GM18511 (cell line): ENCODE measurements around the gene RASGEF1C.
"Not testable (repeated sequence)": the region's sequence is repeated elsewhere in the genome, so short reads cannot be mapped to it uniquely, and the experiment has no call there.

Experiments used
- ATAC-seq: cut with Tn5 transposase; IDR thresholded peaks from one replicate; pipeline ENCODE4 v1.9.1; 2021; ENCODE audit warnings: mild to moderate bottlenecking, moderate library complexity; ENCODE audit not compliant: unreplicated experiment

Gene RASGEF1C

DNA sequence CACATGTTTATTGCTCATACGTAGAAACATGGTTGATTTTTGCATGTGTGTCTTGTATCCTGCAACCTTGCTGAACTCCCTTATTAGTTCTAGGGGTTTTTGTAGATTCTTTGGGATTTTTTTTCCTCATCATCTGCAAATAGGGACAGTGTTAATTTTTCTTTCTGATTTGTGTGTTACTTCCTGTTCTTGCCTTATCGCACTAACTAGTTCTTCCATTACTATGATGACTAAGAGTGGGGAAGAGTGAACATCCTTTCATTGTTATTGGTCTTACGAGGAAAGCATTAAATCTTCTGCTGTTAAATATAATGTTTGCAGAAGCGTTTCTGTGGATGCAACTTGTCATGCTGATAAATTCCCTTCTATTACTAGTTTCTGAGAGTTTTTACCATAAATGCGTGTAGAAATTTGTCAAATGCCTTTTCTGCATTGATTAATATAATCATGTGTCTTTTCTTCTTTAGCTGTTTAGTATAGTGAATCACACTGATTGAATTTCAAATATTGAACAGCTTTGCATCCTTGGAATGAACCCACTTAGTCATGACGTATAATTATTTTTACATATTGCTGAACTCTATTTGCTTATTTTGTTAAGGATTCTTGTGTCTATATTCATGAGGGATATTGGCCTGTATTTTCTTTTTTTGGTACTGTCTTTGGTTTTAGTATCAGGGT, 105.4 kb downstream of the RASGEF1C start:
- ATAC-seq = no peak

DNA sequence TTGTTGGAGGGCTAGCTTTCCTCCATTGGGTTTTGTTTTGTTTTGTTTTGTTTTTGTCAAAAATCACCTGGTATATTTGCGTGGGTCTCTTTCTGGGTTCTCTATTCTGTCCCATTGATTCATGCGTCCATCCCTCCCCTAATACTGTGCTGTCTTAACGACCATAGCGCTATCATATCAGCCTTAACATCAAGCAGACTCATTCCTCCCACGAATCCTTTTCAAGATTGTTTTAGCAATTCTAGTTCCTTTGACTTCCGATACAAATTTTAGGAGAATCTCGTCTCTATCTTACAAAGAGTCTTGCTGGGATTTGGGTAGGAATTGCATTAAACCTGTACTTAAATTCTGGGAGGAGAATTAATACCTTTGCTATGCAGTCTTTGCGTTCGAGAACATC, 106.4 kb downstream of the RASGEF1C start:
- ATAC-seq = no peak

DNA sequence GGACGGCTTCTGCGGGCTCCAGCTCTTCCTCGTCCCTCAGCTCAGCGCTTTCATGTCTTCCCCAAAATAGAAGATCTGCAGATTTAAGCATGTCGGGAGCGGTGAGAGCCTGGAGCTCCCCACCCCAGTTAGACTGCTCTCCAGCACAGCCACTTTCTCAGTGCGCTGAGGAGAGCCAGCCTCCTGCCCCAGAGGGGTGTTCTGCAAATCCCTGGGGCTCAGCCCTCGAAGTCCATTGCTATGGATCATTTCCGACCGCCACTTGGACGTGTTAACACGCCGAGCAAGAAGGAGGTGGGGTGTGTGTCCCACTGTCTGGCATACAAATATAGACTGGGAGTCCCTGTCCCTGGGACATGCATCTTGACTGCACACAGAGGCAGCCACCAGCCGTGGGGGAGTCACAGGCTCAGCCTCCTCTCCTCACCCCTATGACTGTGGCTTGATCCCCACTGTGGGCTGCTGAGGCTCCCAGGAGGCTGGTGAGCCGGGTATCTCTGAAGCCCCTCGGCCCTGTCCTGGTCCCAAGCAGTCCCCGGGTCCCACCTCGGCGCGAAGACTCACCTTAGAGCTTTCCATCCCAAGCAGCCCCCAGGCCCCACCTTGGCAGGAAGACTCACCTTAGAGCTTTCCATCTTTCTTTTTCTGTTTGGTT, 107.4 kb downstream of the RASGEF1C start:
- no peak for ATAC-seq

DNA sequence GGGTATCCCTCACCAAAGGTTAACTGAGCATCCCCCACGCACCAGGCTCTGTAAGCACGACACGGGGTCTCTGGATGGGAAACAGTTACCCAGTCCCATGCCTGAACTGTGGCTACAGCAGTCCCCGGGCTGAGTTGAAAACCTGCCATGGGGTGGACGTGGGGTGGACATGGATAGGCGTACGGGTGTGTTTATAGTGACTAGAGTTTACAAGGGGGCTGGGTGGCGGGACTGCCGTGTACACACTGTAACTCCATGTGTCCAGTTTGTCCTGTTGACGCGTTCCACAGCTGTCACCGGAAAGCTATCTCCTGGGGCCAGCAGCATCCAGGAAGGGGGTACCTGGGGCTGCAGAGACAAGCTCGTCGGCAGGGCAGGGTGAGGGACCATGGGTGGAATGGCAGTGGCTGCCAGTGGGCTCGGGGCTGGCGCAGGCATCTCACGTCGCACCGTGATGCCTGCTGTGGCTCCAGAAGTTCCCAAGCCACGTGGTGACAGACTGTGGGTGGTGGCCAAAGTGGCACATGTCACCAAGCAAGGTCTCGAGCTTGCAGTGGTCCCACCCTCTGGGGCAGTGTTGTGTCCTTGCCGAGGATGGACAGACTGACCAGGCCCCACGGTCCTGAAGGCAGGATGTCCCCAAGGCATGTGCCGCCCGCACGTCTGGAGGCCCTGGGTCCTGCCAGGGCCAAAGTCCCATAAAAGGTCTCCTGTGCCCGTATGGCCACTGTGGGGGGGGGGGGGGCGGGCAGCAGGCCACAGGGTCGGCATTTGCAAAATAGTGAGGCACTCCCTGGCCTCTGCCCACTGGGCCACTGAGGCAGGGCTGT, 108.2 kb downstream of the RASGEF1C start:
- no peak for ATAC-seq

DNA sequence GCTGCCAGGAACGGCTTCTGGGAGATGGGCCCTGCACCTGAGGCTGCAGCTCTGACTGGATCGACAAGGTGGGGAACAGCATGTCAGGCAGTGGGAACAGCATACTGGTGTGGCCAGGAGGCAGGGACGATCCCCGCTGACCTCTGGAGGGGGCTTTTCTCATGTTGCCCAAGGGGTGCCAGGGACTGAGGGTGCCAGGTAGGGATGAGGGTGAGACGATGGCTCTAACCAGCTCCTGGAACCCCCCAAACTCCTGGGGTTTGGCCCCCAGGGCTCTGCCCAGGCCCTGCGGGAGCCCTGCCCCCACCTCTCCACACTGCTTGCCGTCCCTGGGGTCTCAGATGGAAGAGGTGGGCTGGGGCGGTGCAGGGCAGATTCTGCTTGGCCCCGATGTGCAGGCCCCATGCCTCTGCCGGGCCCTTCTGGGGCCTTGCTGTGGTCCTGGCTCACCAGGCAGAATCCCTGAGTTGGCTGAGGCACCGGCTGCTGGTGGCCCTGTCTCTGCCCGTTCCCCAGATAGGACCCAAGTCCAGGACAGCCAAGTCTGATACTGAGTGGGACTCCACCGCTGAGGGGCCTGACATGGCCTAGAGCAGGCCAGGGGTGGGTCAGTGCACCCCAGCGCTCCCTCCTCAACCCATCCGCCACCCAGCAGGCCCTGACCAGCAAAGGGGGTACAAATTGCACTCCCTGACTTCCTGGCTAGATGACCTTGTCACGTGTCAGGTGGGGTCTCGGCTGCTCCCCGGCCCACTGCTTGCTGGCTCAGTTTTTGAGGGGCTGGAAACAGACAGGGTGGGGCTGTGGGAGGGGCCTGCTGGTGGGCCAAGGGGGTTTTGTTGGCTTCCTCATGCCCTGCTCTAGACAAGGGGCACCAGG, 109.0 kb downstream of the RASGEF1C start:
- no peak for ATAC-seq

DNA sequence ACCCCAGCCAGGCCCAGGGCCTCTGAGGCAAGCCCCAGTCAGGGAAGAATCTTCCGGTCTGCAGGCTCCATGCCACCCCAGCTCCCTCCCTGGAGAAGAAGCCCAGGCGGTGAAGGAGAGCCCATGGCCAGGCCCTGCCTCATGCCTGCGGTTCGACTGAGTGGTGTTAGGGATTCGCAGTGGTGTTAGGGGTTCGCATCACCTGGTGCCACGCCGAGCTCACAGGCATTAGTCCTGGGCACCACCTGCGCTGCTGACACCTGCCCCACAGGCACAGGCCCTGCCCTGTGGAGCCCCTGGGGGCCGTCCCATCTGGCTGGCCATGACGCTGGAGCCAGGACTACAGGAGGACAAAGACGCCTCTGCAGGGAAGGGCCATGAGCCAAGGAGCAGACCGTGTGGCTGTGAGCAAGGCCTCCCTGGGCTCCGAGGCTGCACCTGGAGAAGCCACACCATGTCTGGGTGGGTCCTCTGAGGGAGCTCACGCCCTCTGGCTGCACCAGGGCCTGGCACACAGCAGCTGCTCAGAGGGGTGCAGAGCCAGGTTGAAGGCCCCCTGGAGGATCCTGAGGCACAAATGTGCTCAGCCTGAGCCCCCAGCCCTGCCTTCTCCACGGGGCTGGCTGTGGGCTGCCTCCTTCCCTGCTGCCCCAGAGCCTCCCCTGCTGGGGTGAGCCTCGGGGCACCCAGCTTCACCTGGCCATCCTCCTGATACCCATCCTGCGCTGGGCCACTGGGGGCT, 109.8 kb downstream of the RASGEF1C start:
- no peak for ATAC-seq

DNA sequence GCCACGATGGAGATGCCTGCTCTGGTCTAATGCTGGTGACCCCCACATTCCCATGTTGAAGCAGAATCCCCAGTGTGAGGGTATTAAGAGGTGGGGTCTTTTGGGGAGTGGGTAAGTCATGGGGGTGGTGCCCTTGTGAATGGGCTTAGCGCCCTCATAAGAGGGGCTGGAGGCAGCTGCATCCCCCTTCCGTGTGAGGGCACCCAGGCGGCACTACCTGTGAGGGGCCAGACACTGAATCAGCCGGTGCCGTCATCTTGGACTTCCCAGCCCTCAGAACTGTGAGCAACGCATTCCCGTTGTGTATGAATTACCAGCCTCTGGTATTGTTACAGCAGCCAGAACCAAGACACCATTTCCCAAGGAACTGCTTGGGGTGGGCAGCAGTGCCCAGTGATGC, 110.5 kb downstream of the RASGEF1C start:
- no peak for ATAC-seq

DNA sequence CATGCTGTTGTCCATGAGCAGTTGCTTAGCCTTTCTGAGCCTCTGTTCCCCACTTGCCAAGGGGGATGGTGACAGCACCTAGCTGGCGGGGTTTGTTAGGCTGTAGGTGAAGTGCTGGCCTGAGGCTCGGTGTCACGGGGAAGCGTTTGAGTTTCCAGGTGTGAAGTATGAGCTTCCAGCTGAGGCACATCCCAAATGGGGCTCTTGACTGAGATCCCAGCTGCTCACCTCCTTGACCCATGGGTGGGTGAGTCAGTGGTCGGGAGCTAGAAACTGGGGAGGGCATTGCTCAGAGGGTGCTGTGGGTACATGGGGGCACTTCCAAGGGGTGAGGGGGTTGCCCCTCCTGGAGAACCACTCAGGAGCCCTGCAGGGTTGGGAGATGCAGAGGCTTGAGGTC, 111.1 kb downstream of the RASGEF1C start:
- ATAC-seq = no peak

DNA sequence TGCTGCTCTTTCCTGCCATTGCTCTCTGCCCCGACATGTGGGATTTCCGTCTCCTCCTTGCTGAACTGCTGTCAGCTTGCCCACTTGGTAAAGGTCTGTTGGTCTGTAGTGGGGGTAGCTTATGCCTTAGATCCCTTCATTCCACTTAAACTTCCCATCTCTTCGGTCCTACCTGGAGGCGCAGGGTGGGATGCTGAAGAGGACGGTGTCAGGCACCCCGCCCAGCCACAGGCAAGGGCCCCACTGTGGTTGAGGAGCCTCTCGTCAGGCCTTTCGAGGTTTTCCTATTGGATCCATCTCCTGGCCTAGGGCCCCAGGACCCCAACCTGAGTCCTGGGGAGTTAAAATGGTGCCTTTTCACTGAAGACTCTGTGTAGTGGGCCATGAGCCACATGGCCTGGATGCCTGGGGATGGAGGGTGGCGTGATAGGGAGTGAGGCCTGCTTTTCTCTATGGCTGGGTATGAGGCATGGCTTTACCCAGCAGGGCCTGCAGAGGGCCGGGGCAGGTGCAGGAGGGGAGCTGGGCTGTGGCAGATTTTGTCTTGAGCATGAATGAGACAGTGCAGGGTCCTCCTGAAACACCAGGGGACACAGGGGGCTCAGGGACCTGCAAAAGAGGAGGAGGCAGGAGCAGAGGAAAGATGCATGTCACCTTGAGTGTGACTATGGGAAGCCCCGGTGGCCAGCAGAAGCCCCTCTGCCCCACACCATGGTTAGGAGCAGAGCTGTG, 111.7 kb downstream of the RASGEF1C start:
- ATAC-seq = no peak

DNA sequence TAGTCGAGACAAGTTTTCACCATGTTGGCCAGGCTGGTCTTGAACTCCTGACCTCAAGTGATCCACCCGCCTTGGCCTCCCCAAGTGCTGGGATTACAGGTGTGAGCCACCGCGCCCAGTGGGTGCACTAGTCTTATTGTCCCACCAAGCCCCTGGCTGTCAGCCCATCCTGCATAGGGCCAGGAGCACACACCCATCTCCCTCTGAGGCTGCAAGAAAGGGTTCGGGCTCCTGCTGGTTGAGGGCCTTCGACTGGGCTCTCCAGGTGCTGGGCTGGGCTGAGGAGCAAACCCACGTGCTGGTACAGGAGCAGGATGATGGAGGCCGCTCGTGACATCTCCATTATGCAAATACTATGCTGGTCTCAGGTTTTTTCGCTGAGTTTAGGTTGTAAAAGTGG, 112.4 kb downstream of the RASGEF1C start:
- ATAC-seq = no peak

DNA sequence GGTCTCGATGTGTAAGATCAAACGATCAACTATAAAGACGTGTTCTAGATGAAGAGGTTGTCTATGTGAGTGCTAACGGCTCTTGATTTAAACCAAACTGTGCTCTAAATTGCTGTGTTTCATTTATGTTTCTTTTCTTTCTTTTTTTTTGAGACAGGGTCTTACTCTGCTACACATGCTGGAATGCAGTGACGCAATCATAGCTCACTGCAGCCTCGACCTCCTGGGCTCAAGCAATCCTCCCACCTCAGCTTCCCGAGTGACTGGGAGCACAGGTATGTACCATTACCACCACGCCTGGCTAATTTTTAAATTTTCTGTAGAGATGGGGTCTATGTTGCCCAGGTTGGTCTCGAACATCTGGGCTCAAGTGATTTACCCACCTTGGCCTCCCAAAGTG, 113.5 kb downstream of the RASGEF1C start:
- no peak for ATAC-seq

DNA sequence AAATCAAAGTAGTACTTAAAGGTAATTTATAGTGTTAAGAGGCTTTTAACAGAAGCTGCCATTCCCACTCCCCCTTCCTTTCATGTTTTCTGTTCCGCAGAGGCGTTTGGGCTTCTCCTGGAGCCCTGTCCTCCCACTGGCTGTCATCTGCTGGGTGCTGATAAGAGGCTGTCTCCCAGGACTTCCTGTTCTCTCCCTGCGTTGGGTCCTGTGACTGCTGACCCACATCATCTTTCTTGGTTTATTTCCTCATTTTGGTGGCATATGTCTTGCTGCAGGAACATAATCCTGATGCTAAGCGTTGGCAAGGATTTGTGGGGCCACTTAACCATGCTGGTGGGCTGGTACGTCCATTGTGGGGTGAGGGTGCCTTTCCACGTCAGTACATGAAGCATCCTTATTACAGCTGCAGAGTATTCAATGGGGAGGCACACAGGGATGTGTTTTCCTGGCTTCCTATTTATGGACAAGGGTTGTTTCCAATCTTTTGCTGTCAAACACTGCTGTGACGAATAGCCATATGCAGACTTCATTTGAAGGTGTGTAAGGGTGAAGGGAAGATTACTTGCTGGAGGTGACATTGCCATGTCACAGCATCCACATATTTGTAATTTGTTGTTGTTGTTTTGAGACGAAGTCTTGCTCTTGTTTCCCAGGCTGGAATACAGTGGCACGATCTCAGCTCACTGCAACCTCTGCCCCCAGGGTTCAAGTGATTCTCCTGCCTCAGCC, 115.2 kb downstream of the RASGEF1C start:
- no peak for ATAC-seq

DNA sequence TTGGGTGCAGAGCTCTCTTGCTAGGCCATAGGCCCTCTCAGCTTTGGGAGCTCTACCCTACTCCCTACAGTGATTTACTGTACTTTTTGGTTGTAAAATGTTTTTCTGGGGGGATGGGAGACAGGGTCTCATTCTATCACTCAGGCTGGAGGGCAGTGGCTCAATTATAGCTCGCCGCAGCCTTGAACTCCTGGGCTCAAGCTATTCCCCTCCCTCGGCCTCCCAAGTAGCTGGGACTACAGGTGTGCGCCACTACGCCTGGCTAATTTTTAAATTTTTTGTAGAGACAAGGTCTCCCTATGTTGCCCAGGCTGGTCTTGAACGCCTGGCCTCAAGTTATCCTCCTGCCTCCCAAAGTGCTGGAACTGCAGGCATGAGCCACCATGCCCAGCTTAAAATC, 115.8 kb downstream of the RASGEF1C start:
- ATAC-seq = no peak

DNA sequence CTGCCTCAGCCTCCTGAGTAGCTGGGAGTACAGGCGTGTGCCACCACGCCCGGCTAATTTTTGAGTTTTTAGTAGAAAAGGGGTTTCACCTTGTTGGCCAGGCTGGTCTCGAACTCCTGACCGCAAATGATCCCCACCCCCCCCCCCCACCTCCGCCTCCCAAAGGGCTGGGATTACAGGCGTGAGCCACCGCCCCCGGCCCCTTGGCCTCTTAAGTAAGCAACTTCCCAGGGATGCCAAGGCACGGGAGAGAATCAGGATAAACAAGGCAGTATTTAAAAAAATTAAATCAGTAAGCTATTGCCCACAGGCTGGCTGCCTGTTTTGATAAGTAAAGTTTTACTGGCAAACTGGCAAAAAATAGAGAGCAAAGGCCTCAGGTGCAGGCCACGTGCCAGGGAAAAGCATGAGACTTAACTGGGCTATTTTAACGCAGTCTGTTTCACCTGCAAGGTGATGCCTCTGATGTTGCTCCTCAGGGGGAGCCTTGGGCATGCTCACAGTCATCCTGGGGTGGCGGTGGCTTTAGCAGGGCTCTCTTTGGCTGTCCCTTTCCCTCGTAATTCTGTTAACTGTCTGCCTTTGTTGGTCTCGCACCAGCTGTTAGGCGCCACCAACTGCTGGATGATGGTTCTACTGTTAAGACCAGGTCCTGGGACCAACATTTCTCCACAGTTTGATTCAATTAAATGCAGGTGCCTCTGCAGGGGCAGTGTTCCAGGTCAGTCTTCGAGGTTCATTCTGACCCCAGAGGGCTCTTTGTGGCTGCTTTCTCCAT, 118.1 kb downstream of the RASGEF1C start:
- ATAC-seq = no peak

DNA sequence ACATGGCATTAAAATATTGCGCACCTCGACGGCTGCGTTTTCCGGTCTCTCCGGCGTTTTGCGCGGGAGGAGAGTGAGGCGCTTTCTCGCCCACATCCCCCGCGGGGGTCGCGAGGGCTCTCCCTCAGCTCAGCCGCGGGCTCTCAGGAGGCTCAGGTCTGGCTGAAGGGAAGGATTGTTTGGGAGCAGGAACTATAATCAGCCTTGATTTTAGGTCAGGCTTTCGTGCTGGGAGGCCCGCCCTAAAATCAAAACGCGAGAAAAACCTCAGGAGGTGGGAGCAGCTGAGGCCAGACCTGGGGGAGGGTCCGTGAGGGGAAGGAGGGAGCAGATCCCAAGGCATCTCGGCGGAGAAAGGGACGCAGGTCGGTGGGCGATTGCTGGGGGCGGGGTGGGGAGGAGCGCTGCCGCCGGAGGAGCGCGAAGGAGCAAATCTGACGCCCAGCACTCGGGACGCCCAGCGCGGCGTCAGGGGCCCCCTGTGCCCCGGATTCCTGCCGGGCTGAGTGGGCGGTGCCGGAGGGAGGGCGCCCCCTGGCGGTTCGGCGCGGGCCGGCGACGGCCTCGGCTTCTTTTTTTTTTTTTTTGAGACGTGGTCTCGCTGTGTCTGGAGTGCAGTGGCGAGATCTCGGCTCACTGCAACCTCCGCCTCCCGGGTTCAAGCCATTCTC, 118.8 kb downstream of the RASGEF1C start:
- ATAC-seq = no peak

DNA sequence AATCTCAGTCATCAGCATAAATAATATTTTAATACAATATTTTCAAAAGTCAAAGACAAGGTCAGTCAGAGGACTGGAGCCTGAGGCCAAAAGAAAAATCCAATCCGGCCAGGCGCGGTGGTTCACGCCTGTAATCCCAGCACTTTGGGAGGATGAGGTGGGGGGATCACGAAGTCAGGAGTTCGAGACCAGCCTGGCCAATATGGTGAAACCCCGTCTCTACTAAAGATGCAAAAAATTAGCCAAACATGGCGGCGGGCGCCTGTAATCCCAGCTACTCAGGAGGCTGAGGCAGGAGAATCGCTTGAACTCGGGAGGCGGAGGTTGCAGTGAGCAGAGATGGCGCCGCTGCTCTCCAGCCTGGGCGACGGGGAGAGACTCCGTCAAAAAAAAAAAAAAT, 119.4 kb downstream of the RASGEF1C start:
- ATAC-seq = not testable (repeated sequence)

DNA sequence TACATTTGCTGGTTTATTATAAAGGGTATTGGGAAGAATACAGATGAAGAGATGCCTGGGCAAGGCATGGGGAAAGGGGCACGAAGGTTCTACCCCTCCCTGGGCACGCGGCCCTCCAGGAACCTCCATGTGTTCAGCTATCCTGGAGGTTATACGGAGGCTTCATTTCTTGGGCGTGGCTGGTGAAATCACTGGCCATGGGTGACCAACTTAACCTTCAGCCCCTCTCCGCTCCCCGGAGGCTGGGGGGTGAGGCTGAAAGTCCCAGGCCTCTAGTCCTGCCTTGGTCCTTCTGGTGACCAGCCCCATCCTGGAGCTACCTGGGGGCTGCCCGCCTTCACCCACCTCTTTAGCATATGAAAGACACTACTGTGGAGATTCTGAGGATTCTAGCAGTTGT, 120.5 kb downstream of the RASGEF1C start:
- no peak for ATAC-seq
